ENCODE measurements around the gene PTTG1IP.

The PTTG1IP gene

DNA sequence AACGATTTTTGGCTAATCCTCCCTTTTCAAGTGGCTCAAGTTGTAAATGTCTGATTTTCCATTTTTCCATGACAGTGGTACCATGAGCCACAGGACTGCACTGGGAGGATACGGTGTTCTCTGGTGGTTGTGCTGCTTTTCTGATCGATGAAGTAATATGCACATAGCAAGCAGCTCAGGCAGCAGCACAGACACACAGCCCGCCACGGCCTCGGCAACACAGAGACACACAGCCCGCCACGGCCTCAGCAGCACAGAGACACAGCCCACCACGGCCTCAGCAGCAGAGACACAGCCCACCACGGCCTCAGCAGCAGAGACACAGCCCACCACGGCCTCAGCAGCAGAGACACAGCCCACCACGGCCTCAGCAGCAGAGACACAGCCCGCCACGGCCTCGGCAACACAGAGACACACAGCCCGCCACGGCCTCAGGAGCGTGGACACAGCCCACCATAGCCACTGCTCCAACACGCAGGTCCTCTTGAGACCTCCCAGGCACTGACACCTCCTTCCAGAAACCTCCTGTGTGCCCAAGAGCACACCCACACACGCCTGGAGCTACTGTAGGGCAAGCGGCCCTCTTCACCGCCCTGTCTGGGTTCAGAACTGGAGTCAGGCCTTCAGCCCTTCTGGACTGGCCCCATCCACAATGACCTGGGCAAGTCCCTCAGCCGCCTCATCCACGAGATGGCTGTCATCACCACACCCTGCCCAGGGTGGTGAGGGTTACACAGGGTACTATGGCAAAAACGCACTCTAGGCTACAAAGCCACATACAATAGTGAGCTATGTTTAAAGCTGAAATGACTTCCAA, 10.4 kb downstream of the PTTG1IP start:
- DNase-seq, result peak; percentile 41

- peak; percentile 37 for DNase-seq
Observed at GRCh38 chr21:44858791-44859190, 14.7 kb downstream of the PTTG1IP start.

DNA sequence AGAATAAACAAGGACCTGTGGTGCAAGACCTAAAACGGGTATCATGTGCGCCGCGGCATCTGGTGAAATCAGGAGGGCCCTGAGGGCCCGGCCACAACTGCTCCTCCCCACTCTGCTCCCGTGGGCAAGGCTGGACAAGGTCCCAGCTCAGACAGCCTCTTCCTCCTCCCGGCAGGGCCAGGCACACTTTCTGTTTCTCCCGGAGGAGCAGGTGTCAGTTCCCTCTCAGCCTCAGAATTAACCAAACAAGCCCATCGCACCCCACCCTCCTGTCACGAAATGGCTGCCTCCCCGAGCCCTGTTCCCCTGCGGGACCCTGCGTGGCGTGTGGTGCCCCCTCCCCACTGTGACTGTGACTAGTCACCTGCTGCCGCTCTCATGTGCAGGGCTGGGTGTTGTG, 15.2 kb downstream of the PTTG1IP start:
- DNase-seq, result peak; percentile 41

DNA sequence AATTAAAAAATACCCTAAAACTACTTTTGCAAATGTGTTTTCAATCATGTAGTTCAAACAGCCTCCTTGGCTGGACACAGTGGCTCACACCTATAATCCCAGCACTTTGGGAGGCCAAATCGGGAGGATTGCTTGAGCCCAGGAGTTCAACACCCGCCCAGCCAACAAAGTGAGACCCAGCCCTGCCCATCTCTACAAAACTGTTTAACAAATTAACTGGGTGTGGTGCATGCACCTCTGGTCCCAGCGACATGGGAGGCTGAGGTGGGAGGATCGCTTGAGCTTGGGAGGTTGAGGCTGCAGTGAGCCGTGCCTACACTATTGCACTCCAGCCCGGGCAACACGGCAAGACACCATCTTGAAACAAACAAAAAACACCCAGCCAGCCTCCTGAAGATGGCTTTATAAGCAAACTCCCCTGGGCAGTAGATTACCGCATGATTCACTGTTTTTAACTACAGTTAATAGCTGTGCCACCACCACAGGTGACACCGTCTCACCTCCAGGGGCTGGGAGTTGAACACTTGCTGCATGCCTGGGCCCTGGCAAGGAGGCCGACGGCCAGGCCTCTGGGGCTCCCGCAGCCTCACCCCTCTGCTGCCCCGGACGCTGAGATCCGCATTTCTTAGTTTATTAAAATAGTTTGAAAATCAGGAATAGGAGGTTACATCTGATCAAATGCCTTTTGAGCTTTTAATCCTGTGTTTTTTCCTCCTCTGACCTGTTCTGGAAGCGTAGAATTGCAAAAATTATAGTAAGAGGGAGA, 16.2 kb downstream of the PTTG1IP start:
- DNase-seq, result peak; percentile 42

DNA sequence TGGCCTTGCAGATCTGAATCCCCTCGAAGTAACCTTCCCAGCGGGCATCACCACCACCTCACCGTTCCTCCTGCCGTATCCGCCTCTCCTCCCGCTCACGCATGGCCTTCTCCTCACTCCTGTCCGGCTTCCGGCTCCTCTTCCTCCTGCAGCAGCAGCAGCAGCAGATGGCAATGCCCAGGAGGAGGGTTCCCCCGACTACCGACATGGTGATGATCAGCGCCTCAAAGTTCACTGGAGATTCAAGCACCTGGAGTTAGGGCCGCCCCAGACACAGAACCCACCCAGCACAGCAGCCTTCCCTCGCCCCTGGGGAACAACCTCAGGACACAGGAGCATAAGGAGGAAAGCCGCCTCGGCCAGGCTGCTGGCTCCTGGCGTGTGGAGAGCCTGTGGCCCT, 17.4 kb downstream of the PTTG1IP start:
- peak; percentile 44 for DNase-seq

DNA sequence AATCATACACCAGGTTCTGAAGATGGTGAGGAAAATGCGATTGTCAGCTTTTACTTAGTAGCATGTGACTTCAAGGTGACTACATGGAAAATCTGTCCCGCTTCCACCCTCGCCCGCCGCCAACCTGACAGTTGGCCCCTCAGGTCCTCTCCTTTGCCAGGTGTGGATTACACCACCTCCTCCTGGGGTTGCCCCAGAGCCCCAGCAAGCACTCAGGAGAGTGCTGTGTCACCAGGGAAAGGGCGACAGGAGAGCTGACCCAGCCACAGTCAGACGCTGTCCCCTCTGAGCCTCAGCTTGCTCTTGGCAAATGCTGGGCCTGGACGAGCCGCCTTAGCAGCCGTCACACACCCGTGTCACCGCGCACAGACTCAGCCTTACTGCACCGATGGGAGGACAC, 17.9 kb downstream of the PTTG1IP start:
- DNase-seq, result peak; percentile 41

DNA sequence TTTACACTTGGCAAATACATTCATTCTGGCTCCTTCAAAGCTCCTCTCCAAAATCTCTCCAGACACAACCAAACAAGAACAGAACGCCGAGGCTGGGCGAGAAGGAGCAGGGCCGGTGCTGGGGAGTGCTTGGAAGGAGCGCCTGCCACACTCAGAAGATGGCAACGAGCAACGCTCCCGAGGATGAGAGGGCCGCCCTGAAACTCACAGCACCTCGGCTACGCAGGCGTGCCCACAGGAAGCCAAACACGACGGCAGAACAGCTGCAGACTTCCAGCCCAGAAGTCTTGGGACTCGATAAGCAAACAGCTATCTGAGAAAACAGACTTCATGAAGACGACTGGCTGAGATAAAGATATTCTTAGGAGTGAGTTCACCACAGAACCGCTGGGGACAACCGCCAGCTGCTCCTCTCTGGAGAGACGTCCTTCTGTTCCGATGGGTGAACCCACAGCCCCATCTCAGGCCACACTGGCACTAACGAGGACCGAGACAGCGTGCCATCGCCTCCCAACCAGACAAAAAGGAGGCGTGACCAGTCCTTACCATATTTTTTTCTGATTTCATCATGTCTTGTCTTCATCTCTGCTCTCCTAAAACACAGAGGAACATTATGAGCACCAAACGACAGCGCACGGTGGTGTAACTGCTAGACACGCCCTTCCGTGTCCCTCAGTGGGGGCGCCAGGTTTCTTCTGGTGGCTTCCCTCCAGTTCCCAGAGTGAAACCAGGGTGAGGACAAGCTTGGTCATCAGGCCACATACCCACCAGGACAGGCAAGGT, 18.6 kb downstream of the PTTG1IP start:
- DNase-seq, result no peak

GRCh38 chr21:44854391-44854663, 19.2 kb downstream of the PTTG1IP start:
- no peak for DNase-seq

GRCh38 chr21:44853601-44854390, 19.7 kb downstream of the PTTG1IP start:
- DNase-seq, result no peak

DNA sequence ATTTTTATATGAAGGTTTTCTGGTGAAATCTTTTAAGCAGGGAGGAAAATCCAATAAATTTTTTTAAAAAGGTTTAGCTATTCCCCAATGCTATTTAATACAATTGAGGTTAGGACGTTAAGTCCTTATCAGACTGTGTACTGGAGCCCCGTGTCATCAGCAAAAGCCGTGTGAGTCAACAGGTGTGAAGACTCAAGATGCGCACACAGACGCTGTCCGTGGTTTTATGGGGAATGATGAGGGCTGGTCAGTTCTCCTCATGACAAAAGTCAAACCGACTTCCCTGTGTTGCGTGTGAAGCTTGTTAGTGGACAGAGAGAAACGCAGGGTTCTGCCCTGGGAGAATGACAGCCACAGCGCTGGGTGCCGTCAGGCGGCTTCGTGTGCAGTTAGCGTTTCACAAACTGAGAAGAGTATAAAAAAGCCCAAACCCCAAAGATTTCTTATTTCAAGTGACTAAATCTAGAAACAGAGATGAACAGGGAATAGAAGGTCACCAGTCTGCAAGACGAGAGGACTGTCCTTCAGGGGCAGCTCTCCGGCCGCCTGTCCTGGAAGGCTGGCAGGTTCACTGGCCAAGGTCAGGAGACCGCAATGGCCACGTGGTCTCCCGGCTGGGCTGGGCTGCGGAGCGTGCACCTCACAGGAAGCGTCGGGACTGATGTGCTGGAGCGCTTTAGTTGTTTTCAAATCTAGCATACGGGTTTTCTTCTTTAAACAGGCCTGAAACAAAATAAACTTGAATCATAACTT, 22.4 kb downstream of the PTTG1IP start:
- no peak for DNase-seq

GRCh38 chr21:44850208-44850800, 23.2 kb downstream of the PTTG1IP start:
- DNase-seq, result no peak

DNA sequence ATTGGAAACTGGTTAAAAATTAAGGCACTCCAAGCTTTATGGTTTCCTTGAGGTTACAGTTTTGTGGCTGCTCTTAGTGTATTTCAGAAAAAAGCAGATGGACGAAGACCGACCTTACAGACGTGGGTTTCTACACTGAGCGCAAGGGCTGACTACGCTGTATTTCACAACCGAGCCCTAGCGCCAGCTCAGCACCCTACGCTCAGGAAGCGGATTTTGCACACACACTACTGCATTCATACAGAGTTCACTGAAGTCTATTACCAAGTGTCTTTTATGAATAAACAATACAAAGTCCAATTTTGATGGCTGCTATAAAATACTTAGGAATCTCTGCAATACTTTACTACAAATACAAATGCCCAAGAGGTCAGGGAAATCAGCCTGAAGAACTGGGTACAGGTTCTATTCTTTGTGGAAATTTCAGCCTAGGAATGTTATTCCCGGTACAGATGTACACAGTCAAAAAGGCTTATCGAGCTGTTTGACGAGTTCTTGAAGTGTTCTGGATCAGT, 23.8 kb downstream of the PTTG1IP start:
- DNase-seq, result no peak

- DNase-seq, result no peak
Observed at GRCh38 chr21:44848821-44849521, 24.5 kb downstream of the PTTG1IP start.

- DNase-seq, result peak; percentile 54
Observed at GRCh38 chr21:44847261-44848056, 26.0 kb downstream of the PTTG1IP start.

DNA sequence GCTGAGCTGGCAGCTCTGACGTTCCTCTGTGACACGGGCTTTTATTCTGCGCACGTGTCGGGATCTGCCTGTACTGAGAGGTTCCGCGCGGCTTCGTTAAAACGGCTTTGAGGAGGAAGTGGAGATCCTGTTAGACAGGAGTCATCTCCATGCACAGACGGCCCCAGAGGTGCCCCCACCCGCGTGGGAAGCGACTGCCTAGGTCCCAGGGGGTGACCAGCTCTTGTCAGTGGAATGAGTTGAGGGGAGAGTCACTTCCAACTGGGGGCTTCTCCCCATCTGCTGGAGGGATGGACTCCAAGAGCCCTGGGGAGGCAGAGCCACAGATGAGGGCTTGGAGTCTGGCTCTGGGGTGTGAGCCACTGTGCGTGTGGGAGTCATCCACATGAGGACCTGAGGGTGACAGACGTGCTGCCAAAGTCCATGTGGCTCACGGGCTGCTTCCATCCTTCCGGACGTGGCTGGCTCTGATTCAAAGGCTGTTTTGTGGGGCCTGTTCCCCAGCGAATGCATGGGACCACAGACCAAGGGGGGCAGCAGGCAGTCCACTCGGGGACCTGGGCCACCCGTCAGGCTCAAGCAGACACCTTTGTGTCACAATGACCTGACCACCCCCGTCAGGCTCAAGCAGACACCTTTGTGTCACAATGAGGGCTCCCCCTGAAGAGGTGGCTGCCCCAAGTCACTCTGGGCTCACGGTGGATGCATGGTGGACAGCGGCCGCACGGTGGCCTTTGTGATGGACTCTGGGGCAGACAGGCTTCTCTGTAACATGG, 26.8 kb downstream of the PTTG1IP start:
- DNase-seq, result peak; percentile 60

DNA sequence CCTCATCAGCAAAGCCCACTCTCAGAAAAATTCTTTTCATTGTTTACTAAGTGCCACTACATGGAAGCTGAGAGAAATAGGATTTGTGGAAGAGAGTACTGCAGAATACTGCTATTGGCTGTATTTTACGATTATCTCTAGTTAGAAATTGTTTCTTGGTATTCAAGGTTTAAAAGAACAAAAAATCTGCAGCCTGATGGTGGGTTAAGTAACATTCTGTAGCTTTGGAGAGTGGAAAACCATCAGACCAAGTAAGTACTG, 27.3 kb downstream of the PTTG1IP start:
- no peak for DNase-seq

GRCh38 chr21:44845418-44846223, 27.9 kb downstream of the PTTG1IP start:
- peak; percentile 94 for DNase-seq

DNA sequence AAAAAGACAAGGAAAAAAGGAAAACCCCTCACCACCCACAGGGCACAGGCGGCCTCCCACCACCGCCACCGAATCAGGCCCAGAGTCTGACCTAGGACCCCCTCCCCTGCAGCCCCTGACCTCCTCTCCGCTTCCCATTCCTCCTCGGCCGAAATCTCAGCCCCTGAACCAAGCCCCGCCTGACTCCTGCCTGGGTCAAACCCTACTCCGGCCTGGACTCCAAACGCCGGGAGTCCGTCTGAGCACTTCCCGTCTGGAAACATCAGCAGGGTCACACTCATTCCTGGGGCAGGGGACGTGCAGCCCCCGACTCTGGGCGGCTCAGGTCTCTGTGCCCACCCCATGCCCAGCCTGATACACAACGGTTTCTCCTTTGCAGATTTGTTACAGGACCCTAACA, 29.2 kb downstream of the PTTG1IP start:
- no peak for DNase-seq

Measured in islet precursor cell (in vitro differentiated cells).